Esophagus squamous epithelium (tissue), 4 donors: ENCODE results near the gene MRPS6.

ENCODE experiments used
- POLR2A ChIP-seq, 4 donors: fragments of 450-650 bp; IDR thresholded peaks; one replicate each; pipeline ENCODE4 v1.6.1; 2017; ENCODE audit warnings: antibody characterized with exemption in 4 of 4, mild to moderate bottlenecking in 4 of 4, moderate library complexity in 3 of 4
- TF ChIP-seq, protein P1 (sequence below), 6 experiments: fragments of 450-650 bp in 4 of 6; fragments of 200-600 bp in 2 of 6; sonication (generic) in 2 of 6; IDR thresholded peaks; one replicate each; pipeline ENCODE4 v1.5.1; 2016 to 2019; ENCODE audit warnings: antibody characterized with exemption in 6 of 6, mild to moderate bottlenecking in 4 of 6, moderate library complexity in 4 of 6

DNA sequence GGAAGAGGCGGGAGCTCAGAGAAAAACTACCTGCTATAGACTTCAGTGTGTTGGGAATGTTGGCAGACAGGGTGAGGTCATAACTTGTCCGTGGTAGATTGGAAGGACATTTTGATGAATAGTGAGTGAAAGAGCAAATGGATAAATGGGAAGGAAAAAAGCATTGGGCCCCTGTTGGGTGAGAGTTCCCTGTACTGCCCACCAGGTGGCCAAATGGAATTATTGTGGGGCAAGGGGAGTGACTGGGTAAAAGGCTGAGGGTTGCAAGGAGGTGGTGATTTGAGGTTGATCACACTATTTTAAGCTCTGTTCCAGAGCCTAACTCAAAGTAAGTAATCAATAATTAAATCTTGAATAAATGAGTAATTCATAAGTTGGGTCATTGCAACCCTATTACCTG lies 60.4 kb downstream of the MRPS6 start:
- TF ChIP-seq, protein P1, sequence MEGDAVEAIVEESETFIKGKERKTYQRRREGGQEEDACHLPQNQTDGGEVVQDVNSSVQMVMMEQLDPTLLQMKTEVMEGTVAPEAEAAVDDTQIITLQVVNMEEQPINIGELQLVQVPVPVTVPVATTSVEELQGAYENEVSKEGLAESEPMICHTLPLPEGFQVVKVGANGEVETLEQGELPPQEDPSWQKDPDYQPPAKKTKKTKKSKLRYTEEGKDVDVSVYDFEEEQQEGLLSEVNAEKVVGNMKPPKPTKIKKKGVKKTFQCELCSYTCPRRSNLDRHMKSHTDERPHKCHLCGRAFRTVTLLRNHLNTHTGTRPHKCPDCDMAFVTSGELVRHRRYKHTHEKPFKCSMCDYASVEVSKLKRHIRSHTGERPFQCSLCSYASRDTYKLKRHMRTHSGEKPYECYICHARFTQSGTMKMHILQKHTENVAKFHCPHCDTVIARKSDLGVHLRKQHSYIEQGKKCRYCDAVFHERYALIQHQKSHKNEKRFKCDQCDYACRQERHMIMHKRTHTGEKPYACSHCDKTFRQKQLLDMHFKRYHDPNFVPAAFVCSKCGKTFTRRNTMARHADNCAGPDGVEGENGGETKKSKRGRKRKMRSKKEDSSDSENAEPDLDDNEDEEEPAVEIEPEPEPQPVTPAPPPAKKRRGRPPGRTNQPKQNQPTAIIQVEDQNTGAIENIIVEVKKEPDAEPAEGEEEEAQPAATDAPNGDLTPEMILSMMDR (IDR thresholded peaks at IDR 0.05): peak in 1 of 6 experiments; percentile 28
- TF ChIP-seq POLR2A (IDR thresholded peaks at IDR 0.05): no peak
